Left cardiac atrium (tissue), 4 donors: ENCODE results near the gene LIFR. TPM values are rescaled to one million over a fixed set of nuclear protein-coding genes. Genes with fewer than 3 reads are reported as not detected.

Experiments
- ATAC-seq, 2 donors: fragments of 200-7000 bp; cut with Tn5 transposase; one replicate each; pipeline ENCODE4 v1.9.1; 2020; ENCODE audit warnings: mild to moderate bottlenecking in 2 of 2, moderate library complexity in 2 of 2
- DNase-seq: peaks from one replicate; pipeline ENCODE4 v3.0.0-alpha.2; 2020
- intact Hi-C, 2 donors: fragments of 100-400 bp; cut with DNase I; formaldehyde crosslinking; loops; one replicate each; pipeline versions ENCODE4 v1.14.1 to v1.15.1; 2022 to 2023
- total RNA-seq, 2 donors: library from RNA; stranded (reverse); fragmentation: NEBNext Ultra II Directional; extraction: Animal tissue kit (Norgen Biotek cat#: 25700); gene quantifications; one replicate each; pipeline ENCODE4 v1.2.1, GENCODE V29; 2021
- donor health status: DM: no; HTN: yes; CAD: no.
- donor health status: DM: no; HTN: yes; CAD: no; lungs with severe emphysema.
- donor health status: DM: yes; HTN: yes; CAD: no.
- donor health status: Dilated cardiomyopathy.

LIFR gene
- total RNA-seq, 2 donors from 2014 or later = 59.7 to 68.9 TPM

GRCh38 chr5:38554403-38554802, 2.0 kb downstream of the LIFR start:
- intact Hi-C loops = loop anchor here (2.0 to 10.0 kb wide), 5 partner anchors 82 to 250 kb away; no protein-coding TSS in a partner anchor
- no peak for ATAC-seq
- DNase-seq = no peak

GRCh38 chr5:38553001-38553521, 3.4 kb downstream of the LIFR start:
- DNase-seq = no peak
- ATAC-seq = no peak
- intact Hi-C loops = loop anchor here (5.0 to 10.0 kb wide), 4 partner anchors 81 to 252 kb away; no protein-coding TSS in a partner anchor

GRCh38 chr5:38551030-38552017, 5.1 kb downstream of the LIFR start:
- intact Hi-C loops = loop anchor here (5.0 to 10.0 kb wide), 4 partner anchors 79 to 253 kb away; no protein-coding TSS in a partner anchor
- ATAC-seq = peak in 1 of 2 donors; percentile 24
- DNase-seq = no peak

- intact Hi-C loops = no loop called here
- DNase-seq (no peak), ATAC-seq (peak; percentile 72 to 80)
Observed at GRCh38 chr5:38548064-38548759, 8.2 kb downstream of the LIFR start.

GRCh38 chr5:38547257-38547656, 9.2 kb downstream of the LIFR start:
- ATAC-seq (no peak), DNase-seq (no peak)
- intact Hi-C loops = no loop called here

- DNase-seq = no peak
- intact Hi-C loops = no loop called here
- peak; percentile 28 to 45 for ATAC-seq
Observed at GRCh38 chr5:38546691-38547146, 9.7 kb downstream of the LIFR start.

- DNase-seq (no peak), ATAC-seq (no peak)
- intact Hi-C loops = no loop called here
Observed at GRCh38 chr5:38543886-38544285, 12.6 kb downstream of the LIFR start.

- intact Hi-C loops = no loop called here
- ATAC-seq = no peak
Observed at GRCh38 chr5:38543074-38543473, 13.4 kb downstream of the LIFR start.

GRCh38 chr5:38541174-38541725, 15.2 kb downstream of the LIFR start:
- ATAC-seq = no peak
- intact Hi-C loops = no loop called here
- no peak for DNase-seq

More at GRCh38 chr5:38543074-38543473, 13.4 kb downstream of the LIFR start:
- DNase-seq = no peak

- ATAC-seq = peak; percentile 85 to 91
- intact Hi-C loops = no loop called here
- DNase-seq = peak; percentile 54
Observed at GRCh38 chr5:38540314-38540713, 16.1 kb downstream of the LIFR start.

GRCh38 chr5:38538161-38538560, 18.3 kb downstream of the LIFR start:
- intact Hi-C loops = no loop called here
- no peak for ATAC-seq
- no peak for DNase-seq

- DNase-seq (no peak), ATAC-seq (no peak)
- intact Hi-C loops = no loop called here
Observed at GRCh38 chr5:38537505-38537904, 18.9 kb downstream of the LIFR start.

- DNase-seq (no peak), ATAC-seq (no peak)
- intact Hi-C loops = no loop called here
Observed at GRCh38 chr5:38536968-38537367, 19.5 kb downstream of the LIFR start.

- ATAC-seq (no peak), DNase-seq (no peak)
- intact Hi-C loops = no loop called here
Observed at GRCh38 chr5:38535845-38536244, 20.6 kb downstream of the LIFR start.

GRCh38 chr5:38535248-38535750, 21.1 kb downstream of the LIFR start:
- intact Hi-C loops = no loop called here
- no peak for ATAC-seq
- DNase-seq = no peak

GRCh38 chr5:38534156-38534453, 22.3 kb downstream of the LIFR start:
- intact Hi-C loops = no loop called here

GRCh38 chr5:38533286-38534155, 22.9 kb downstream of the LIFR start:
- intact Hi-C loops = no loop called here
- DNase-seq (no peak), ATAC-seq (no peak)

More at GRCh38 chr5:38534156-38534453, 22.3 kb downstream of the LIFR start:
- DNase-seq = no peak
- no peak for ATAC-seq

- intact Hi-C loops = no loop called here
- DNase-seq (no peak), ATAC-seq (peak in 1 of 2 donors; percentile 55)
Observed at GRCh38 chr5:38532165-38532669, 24.2 kb downstream of the LIFR start.
